ENCODE measurements around the gene RPS6KC1.
"Not testable (repeated sequence)": the region's sequence is repeated elsewhere in the genome, so short reads cannot be mapped to it uniquely, and the experiment has no call there.

RPS6KC1 gene

DNA sequence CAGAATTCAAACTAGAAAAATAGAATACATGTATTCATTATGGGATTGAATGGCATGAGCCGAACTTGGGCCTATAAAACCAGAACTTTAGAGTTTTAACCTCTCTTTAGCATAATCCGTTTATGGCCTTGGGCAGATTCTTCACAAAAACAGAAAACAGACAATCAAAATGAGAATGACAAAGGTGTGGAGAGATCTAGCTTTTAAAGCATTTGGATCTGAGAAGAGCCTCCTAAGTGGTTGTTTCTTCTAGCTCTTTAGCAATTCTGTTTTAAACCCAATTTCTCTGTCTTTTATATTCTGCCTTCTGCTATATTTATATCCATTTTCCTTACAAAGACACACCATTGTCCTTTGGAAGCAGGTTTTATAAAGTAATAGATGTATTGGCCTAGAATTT is 160.2 kb downstream of the RPS6KC1 start:
- DNase-seq (ENCODE audit: low read depth in 3 of 3, low spot score in 1 of 3): no peak

DNA sequence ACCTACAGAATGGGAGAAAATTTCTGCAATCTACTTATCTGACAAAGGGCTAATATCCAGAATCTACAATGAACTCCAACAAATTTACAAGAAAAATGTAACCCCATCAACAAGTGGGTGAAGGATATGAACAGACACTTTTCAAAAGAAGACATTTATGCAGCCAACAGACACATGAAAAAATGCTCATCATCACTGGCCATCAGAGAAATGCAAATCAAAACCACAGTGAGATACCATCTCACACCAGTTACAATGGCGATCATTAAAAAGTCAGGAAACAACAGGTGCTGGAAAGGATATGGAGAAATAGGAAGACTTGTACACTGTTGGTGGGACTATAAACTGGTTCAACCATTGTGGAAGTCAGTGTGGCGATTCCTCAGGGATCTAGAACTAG is 168.0 kb downstream of the RPS6KC1 start:
- not testable (repeated sequence) for DNase-seq (ENCODE audit: low read depth in 3 of 3, low spot score in 1 of 3)

- no peak for DNase-seq (ENCODE audit: low read depth in 3 of 3, low spot score in 1 of 3)
These were observed 170.2 kb downstream of the RPS6KC1 start for GRCh38 chr1:213221209-213221608.

GRCh38 chr1:213227458-213227857 is 176.4 kb downstream of the RPS6KC1 start:
- DNase-seq (ENCODE audit: low read depth in 3 of 3, low spot score in 1 of 3): no peak

DNA sequence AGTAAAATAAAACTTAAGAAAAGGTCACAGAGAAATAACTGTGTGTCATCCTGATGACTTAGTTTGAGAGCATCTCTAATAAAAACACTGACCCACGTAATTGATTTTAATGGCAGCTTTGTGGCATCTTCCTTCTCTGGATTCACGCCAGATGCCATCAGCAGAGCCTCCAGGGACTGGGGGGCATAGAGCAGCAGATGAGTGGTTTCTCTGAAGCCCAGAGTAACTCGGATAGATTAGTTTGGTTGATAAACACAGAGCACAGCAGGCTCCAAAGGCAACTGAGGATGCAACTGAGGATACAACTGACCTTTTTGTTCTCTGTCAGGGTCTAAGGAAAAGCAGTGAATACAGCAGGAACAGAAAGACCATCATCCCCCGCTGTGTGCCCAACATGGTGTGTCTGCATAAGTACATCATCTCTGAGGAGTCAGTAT is 180.8 kb downstream of the RPS6KC1 start:
- DNase-seq (ENCODE audit: low read depth in 3 of 3, low spot score in 1 of 3): no peak

- no peak for DNase-seq (ENCODE audit: low read depth in 3 of 3, low spot score in 1 of 3)
These were observed 191.8 kb downstream of the RPS6KC1 start for GRCh38 chr1:213242883-213243282.

GRCh38 chr1:213244664-213245091 is 193.6 kb downstream of the RPS6KC1 start:
- DNase-seq (ENCODE audit: low read depth in 3 of 3, low spot score in 1 of 3): no peak

GRCh38 chr1:213245260-213245910 is 194.3 kb downstream of the RPS6KC1 start:
- DNase-seq (ENCODE audit: low read depth in 3 of 3, low spot score in 1 of 3): no peak

- DNase-seq (ENCODE audit: low read depth in 3 of 3, low spot score in 1 of 3): no peak
These were observed 196.0 kb downstream of the RPS6KC1 start for GRCh38 chr1:213247038-213247437.

DNA sequence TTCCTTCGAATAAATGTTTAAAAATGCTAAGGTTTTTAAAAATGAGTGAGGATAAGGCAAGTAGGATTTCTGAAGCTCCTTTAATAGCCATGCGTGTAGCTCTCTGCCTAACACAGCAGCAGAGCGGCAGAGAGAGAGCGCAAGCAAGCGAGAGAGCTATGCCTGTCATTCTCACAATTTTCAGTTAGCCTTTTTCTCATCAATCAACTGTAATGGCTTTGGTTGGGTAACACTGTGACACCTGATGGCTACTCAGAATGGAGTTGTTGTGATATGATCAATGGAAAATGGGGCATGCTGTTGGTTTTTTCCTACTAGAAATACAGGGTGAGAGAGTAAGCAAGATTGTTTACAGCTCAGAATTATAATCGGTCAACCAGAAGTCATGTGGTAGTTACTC is 198.4 kb downstream of the RPS6KC1 start:
- DNase-seq (ENCODE audit: low read depth in 3 of 3, low spot score in 1 of 3): no peak

- no peak for DNase-seq (ENCODE audit: low read depth in 3 of 3, low spot score in 1 of 3)
These were observed 199.0 kb downstream of the RPS6KC1 start for GRCh38 chr1:213250041-213250440.

DNA sequence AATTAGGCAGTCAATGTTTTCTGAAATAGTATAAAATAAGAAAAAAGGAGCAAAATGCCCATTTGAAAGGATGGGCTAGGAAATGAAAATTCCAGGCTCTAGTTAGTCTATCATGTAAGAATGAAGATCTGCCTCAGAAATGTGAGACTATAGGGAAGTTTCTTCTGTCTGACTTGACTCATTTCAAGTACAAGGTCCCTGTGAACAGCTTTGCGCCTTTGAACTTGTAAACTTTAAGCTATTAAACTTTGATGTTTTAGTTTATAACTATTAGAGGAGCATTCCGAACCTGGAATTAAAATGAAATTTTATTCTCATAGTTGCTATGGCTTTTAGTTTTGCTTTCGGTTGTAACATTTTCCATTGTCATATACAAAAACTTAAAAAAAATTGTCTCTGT is 199.4 kb downstream of the RPS6KC1 start:
- no peak for DNase-seq (ENCODE audit: low read depth in 3 of 3, low spot score in 1 of 3)

DNA sequence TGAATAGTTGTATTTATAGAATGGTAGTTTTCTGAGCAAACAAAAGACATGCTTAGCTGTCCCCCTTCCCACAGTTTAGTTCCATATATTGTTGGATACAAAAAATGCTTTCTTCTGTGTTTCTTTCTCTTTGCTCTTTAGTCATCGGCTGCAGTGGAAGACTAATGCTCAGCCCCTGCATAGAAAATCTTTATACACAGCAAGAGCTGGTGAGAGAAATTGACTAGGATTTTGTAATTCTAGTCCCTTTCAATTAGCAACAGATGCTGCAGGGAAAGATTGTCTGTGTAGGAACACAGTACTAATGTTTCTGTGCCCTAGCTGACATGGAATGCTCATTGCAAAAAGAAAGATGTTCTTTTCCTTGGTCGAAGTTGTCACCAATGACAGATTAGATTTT is 200.9 kb downstream of the RPS6KC1 start:
- no peak for DNase-seq (ENCODE audit: low read depth in 3 of 3, low spot score in 1 of 3)

- DNase-seq (ENCODE audit: low read depth in 3 of 3, low spot score in 1 of 3): no peak
These were observed 205.5 kb downstream of the RPS6KC1 start for GRCh38 chr1:213256438-213257087.

DNA sequence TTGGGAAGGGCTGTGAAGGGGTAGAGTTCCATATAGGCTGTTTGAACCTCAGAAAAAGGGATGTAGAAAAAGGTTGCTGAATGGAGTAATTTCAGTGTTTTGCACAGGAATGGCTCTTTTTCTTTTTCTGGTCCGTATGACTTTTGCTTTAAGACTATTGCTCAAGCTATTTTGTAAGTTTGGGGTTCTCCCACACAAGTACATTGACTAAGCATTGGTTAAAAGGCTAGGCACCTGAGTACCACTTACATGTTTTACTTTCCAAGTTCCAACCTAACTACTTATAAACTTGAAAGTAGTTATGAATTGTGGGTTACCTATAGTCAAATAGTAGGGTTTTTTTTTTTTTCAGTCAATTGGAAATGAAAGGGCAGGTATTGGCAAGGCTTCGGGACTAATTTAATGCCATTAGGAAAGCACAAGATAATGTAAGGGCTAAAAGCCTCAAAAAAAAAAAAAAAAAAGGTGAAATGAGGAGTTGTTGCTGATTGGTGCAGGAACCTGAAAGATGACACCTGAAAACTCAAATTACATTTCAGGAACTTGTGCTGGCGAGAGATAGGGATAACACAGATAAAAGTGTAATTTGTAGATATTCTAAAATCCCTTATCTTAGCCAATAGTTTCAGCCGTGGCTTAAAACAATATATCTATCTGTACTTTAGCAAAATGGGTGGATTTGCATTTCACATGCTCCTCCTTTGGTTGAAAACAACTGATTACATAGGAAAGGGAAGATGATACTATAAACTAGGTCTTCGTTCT is 209.5 kb downstream of the RPS6KC1 start:
- DNase-seq (ENCODE audit: low read depth in 3 of 3, low spot score in 1 of 3): no peak

DNA sequence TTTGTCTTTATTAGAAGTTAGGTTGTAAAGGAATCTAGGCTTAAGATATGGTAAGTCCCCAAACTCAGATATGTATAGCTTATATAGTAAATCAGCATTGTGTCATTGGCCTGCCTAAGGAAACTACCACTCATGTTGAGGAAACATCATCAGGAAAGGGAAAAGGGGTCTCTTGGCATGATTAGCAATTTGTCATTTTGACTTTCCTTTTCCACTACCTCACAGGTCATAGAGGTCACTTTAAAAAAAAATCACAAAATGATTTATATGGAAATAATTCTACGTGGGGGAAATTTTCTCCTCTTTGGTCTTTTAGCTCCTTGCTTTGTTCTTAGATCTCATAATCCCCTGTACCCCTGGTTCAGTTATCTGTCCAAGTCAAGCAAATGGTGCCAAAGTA is 213.5 kb downstream of the RPS6KC1 start:
- no peak for DNase-seq (ENCODE audit: low read depth in 3 of 3, low spot score in 1 of 3)

- DNase-seq (ENCODE audit: low read depth in 3 of 3, low spot score in 1 of 3): no peak
These were observed 216.1 kb downstream of the RPS6KC1 start for GRCh38 chr1:213266983-213267772.

GRCh38 chr1:213268221-213268620 is 217.2 kb downstream of the RPS6KC1 start:
- DNase-seq (ENCODE audit: low read depth in 3 of 3, low spot score in 1 of 3): no peak

DNA sequence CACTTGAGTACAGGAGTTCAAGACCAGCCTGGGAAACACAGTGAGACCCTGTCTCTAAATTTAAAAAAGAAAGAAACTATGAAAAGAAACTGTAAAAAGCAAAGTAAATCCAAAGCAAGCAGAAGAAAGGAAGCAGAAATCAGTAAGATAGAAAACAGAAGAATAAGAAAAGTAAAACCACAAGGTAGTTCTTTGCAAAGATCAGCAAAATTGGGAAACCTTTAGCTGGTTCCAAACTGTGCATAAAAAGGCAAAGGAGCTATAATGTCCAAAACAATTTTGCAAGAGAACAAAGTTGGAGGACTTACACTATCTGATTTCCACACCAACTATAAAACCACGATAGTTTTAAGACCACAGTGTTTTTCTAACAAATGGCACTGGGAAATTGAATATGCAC is 218.8 kb downstream of the RPS6KC1 start:
- DNase-seq (ENCODE audit: low read depth in 3 of 3, low spot score in 1 of 3): no peak

DNA sequence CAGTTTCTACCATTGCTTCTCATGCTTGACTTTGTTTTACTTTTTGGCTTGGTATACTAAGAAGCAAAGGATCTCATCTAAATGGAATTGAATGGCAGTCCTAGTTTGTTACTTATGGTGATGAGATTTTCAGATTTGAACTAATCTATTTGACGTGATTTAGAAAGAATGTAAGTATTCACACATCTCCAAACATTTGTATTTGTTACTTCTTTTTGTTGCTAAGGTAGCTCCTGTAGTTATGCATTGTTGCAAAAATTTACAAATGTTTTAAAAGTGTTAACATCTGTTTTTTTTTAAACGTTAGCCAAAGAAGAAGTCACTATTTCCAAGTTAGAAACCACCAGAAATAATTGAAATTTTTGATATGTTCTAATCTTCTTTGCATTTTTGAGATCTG is 222.5 kb downstream of the RPS6KC1 start:
- no peak for DNase-seq (ENCODE audit: low read depth in 3 of 3, low spot score in 1 of 3)

- DNase-seq (ENCODE audit: low read depth in 3 of 3, low spot score in 1 of 3): no peak
These were observed 223.1 kb downstream of the RPS6KC1 start for GRCh38 chr1:213274140-213274539.
